K562 (cell line): ENCODE measurements around the gene ANKS3.

Source experiments
- CTCF ChIP-seq, 3 experiments: IDR thresholded peaks in 2 of 3; conservative IDR thresholded peaks in 1 of 3; 2 replicates each; pipeline ENCODE4 v1.5.1; 2011 to 2012; ENCODE audit warnings: low read length in 3 of 3, mild to moderate bottlenecking in 3 of 3, control low read depth in 2 of 3, improper control_type of control experiment in 1 of 3, inconsistent platforms in 1 of 3, low read depth in 1 of 3, mixed read lengths in 1 of 3, moderate library complexity in 1 of 3; ENCODE audit not compliant: insufficient read depth in 2 of 3
- EHMT2 ChIP-seq: fragments of 450-650 bp; IDR thresholded peaks from 2 replicates; pipeline ENCODE4 v1.6.1; 2018; ENCODE audit warnings: antibody characterized with exemption
- NR1H2 ChIP-seq: sonication (generic); formaldehyde crosslinking; IDR thresholded peaks from 2 replicates; pipeline ENCODE4 v1.4.0; 2020; ENCODE audit warnings: mild to moderate bottlenecking, missing genetic modification reagents
- POLR2A ChIP-seq: fragments of 450-650 bp; conservative IDR thresholded peaks from 2 replicates; pipeline ENCODE4 v1.6.1; 2016

GRCh38 chr16:4771646-4772045 lies 37.6 kb upstream of the ANKS3 start:
- no peak for TF ChIP-seq CTCF (IDR thresholded peaks at IDR 0.05 in 2 of 3, conservative IDR thresholded peaks at IDR 0.05 in 1 of 3; ENCODE audit: insufficient read depth in 2 of 3, low read depth in 1 of 3, low read length in 3 of 3)
- no peak for TF ChIP-seq NR1H2 (CRISPR knock-in tag)
- TF ChIP-seq POLR2A, result no peak
- TF ChIP-seq EHMT2, result no peak
